ENCODE results near the gene CPAMD8. TPM values are rescaled to one million over a fixed set of nuclear protein-coding genes. Genes with fewer than 3 reads are reported as not detected.
"Not testable (repeated sequence)": the region's sequence is repeated elsewhere in the genome, so short reads cannot be mapped to it uniquely, and the experiment has no call there.

Gene CPAMD8
- total RNA-seq, 1 experiment from 2014 or later: 0.10 TPM

- no peak for DNase-seq (ENCODE audit: extremely low read depth, low read depth)
Measured at GRCh38 chr19:16878181-16878965, 148.2 kb downstream of the CPAMD8 start.

DNA sequence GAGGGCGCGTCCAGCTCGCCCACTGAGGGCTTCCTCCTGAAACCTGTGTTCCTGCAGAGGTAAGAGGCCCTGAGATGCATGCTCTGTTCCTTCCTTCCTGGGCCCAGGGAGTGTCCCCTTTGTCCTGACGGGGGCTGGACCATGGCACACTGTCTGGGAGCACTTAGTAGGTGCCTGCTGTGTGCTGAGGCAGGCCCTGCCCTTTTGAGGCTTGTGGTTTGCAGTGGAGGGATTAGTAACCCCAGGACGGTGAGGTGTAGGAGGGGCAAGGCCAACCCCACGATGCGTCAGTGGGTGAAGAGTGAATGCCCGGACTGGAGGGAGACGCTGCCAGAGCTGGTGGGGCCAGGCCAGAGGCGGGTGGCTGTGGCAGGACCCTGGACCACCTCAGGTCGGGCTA is 149.0 kb downstream of the CPAMD8 start:
- no peak for DNase-seq (ENCODE audit: extremely low read depth, low read depth)

GRCh38 chr19:16876904-16877361 is 149.7 kb downstream of the CPAMD8 start:
- no peak for DNase-seq (ENCODE audit: extremely low read depth, low read depth)

DNA sequence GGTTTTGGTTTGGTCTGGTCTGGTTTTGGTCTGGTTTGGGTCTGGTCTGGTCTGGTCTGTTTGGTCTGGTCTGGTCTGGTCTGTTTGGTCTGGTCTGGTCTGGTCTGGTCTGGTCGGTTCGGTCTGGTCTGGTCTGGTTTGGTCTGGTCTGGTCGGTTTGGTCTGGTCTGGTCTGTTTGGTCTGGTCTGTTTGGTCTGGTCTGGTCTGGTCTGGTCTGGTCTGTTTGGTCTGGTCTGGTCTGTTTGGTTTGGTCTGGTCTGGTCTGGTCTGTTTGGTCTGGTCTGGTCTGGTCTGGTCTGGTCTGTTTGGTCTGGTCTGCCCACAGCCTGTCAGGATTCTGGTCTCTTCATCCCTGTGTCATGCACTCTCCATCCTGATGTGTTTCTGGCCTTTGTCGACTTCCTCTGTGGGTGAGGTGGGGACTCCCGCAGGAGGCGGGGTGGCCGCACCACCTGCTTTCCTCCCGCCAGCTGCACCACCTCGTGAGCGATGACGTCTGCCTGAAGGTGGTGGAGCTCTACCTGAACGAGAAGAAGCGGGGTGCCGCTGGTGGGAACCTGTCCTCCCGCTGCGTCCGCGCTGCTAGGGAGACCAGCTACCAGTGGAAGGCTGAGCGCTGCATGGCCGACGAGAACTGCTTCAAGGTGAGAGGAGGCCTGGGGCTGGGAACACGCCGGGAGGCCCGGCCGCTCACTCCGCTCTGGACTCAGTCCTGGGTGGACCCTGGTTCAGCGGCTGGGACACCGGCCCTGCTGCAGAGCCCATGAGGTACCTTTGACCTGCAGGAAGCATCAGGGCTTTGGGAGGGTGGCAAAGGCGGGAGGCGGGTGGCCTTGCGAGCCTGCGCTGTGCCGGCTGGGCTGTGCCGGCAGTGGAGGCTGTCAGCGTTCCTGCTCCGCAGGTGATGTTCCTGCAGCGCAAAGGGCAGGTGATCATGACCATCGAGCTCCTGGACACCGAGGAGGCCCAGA is 150.7 kb downstream of the CPAMD8 start:
- DNase-seq (ENCODE audit: extremely low read depth, low read depth): no peak

GRCh38 chr19:16874978-16875299 is 151.7 kb downstream of the CPAMD8 start:
- DNase-seq (ENCODE audit: extremely low read depth, low read depth): not testable (repeated sequence)

GRCh38 chr19:16874250-16874977 is 152.2 kb downstream of the CPAMD8 start:
- no peak for DNase-seq (ENCODE audit: extremely low read depth, low read depth)

GRCh38 chr19:16873594-16873993 is 153.0 kb downstream of the CPAMD8 start:
- DNase-seq (ENCODE audit: extremely low read depth, low read depth): no peak

DNA sequence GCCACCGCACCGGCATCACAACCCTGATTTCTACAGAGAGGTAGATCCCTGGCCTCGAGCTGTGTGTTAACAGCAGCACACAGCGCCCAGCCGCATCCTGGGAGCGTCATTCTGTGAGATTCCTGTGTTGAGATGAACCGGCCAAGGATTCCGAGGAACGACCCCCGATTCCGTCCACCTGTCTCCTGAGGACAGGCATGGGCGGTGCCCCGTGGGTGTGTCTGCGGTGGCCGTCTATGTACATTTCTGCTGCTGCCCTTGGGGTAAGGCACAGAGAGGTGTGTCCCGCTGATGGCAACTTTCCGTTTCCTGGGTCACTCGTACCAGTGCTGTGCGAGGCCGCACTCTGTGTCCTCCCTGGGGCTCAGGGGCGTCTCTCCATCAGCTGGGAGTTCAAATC is 153.9 kb downstream of the CPAMD8 start:
- DNase-seq (ENCODE audit: extremely low read depth, low read depth): no peak

DNA sequence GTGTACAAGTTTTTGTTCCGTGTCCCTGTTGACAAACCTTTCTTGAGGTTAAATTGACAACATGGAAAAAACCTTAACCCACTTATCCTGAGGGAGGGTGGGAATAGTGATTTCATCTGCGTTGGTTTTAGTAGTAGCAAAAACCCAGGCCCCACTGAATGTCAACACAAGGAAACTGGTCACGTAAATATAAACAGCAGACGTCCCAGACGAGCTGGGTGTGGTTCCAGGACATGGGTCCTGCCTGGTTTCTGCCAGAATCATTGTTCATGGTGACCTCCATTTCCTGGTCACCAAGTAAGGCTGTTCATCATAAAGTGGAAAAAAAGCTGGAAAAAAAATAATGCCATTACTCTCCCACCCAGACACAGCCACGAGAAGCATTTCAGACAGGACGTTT is 154.7 kb downstream of the CPAMD8 start:
- no peak for DNase-seq (ENCODE audit: extremely low read depth, low read depth)

- no peak for DNase-seq (ENCODE audit: extremely low read depth, low read depth)
Measured at GRCh38 chr19:16869331-16869972, 157.2 kb downstream of the CPAMD8 start.

GRCh38 chr19:16868423-16869130 is 158.0 kb downstream of the CPAMD8 start:
- DNase-seq (ENCODE audit: extremely low read depth, low read depth): no peak

DNA sequence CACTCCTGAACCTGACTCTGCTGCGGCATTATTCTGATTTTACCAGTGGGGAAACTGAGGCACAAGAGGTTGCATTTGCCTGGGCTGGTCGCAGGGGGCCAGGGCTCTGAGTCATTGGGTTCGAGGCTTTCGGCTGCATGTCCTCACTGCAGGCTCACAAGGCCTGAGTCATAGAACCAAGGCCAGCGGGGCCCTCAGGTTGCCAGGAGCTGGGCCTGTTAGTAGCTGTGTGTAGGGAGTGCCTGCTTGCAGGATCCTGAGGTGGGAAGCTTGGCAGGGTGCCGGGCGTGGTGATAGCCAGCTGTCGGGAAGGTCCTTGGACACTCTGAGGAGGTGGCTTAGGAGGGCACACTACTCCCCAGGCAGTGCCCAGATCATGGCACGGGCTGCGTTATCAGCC is 159.4 kb downstream of the CPAMD8 start:
- DNase-seq (ENCODE audit: extremely low read depth, low read depth): no peak

- DNase-seq (ENCODE audit: extremely low read depth, low read depth): no peak
Measured at GRCh38 chr19:16862826-16863415, 163.7 kb downstream of the CPAMD8 start.

GRCh38 chr19:16861834-16862233 is 164.8 kb downstream of the CPAMD8 start:
- no peak for DNase-seq (ENCODE audit: extremely low read depth, low read depth)

DNA sequence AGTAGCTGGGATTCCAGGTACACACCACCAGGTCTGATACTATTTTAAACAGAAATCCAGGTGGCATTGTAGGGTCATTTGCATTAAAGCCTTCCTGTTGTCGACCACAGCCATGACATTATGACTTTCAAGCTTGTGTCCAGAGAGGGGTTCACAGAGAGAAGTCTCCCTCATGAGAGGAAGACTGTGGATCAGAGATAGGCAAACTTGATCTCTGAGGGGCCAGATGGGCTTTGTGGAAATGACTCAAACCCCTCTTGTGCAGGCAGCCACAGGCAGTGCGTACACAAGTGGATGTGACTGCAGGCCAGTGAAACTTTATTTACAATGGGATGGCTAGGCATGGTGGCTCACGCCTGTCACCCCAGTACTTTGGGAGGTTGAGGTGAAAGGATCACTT is 165.6 kb downstream of the CPAMD8 start:
- no peak for DNase-seq (ENCODE audit: extremely low read depth, low read depth)

DNA sequence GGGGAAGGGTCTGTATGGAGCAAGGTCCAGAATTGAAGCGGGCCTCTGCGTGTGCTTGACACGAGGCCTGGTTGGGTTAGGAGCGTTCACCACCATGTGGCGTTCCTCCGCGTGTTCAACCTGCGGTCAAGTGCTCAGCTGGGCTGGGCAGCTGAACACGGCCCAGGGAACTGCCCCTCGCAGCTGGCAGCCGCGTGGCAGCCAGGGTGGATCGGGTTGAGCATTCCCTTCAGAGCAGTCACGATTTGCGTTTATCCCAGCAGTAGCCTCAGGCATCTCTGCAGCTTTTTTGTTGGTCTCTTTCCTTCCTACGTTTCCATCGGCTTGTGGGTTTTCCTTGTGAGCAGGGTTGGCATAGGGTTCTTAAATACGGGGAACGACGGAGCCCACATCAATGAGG is 166.5 kb downstream of the CPAMD8 start:
- DNase-seq (ENCODE audit: extremely low read depth, low read depth): no peak

GRCh38 chr19:16859626-16860025 is 167.0 kb downstream of the CPAMD8 start:
- no peak for DNase-seq (ENCODE audit: extremely low read depth, low read depth)

- no peak for DNase-seq (ENCODE audit: extremely low read depth, low read depth)
Measured at GRCh38 chr19:16856091-16856490, 170.5 kb downstream of the CPAMD8 start.

- DNase-seq (ENCODE audit: extremely low read depth, low read depth): no peak
Measured at GRCh38 chr19:16853066-16853465, 173.5 kb downstream of the CPAMD8 start.

All from NCI-H460 (cell line).